ENCODE measurements around the gene NUCB2.
"Not testable (repeated sequence)": the region's sequence is repeated elsewhere in the genome, so short reads cannot be mapped to it uniquely, and the experiment has no call there.

The NUCB2 gene

GRCh38 chr11:17240780-17241179, 35.8 kb upstream of the NUCB2 start:
- no peak for DNase-seq (ENCODE audit: low read depth)
- no peak for TF ChIP-seq CTCF (conservative IDR thresholded peaks at IDR 0.05; ENCODE audit: low read depth, low read length)
- no peak overlapping the region for H3K4me3 ChIP-seq (ENCODE audit: low read length)

- not testable (repeated sequence) for DNase-seq (ENCODE audit: low read depth); H3K4me3 ChIP-seq (ENCODE audit: low read length)
Observed at GRCh38 chr11:17242954-17243353, 33.6 kb upstream of the NUCB2 start.

- DNase-seq (ENCODE audit: low read depth): no peak
- TF ChIP-seq CTCF (conservative IDR thresholded peaks at IDR 0.05; ENCODE audit: low read depth, low read length): no peak
- H3K4me3 ChIP-seq (ENCODE audit: low read length): no peak overlapping the region
Observed at GRCh38 chr11:17244046-17244445, 32.5 kb upstream of the NUCB2 start.

- H3K4me3 ChIP-seq (ENCODE audit: low read length): no peak overlapping the region
- TF ChIP-seq CTCF (conservative IDR thresholded peaks at IDR 0.05; ENCODE audit: low read depth, low read length): no peak
- no peak for DNase-seq (ENCODE audit: low read depth)
Observed at GRCh38 chr11:17250561-17251350, 25.8 kb upstream of the NUCB2 start.

- DNase-seq (ENCODE audit: low read depth): no peak
- H3K4me3 ChIP-seq (ENCODE audit: low read length): no peak overlapping the region
- no peak for TF ChIP-seq CTCF (conservative IDR thresholded peaks at IDR 0.05; ENCODE audit: low read depth, low read length)
Observed at GRCh38 chr11:17252704-17253103, 23.8 kb upstream of the NUCB2 start.

GRCh38 chr11:17256512-17256911, 20.0 kb upstream of the NUCB2 start:
- DNase-seq (ENCODE audit: low read depth): peak; percentile 22
- no peak for TF ChIP-seq CTCF (conservative IDR thresholded peaks at IDR 0.05; ENCODE audit: low read depth, low read length)
- H3K4me3 ChIP-seq (ENCODE audit: low read length): no peak overlapping the region

GRCh38 chr11:17257196-17257595, 19.3 kb upstream of the NUCB2 start:
- DNase-seq (ENCODE audit: low read depth): no peak
- H3K4me3 ChIP-seq (ENCODE audit: low read length): no peak overlapping the region
- TF ChIP-seq CTCF (conservative IDR thresholded peaks at IDR 0.05; ENCODE audit: low read depth, low read length): no peak

Measured in retinal pigment epithelial cell (primary cell).